GM18909 (cell line): ENCODE measurements around the gene CHRM2.

Experiments used
- ATAC-seq: cut with Tn5 transposase; IDR thresholded peaks from one replicate; pipeline ENCODE4 v1.9.1; 2021; ENCODE audit warnings: mild to moderate bottlenecking; ENCODE audit not compliant: unreplicated experiment, poor library complexity

CHRM2 gene

GRCh38 chr7:137015015-137015414 lies 146.6 kb downstream of the CHRM2 start:
- ATAC-seq = no peak

- ATAC-seq = no peak
Observed at GRCh38 chr7:137017221-137017620, 148.8 kb downstream of the CHRM2 start.

- ATAC-seq = no peak
Observed at GRCh38 chr7:137018468-137018867, 150.0 kb downstream of the CHRM2 start.

GRCh38 chr7:137020351-137020750 lies 151.9 kb downstream of the CHRM2 start:
- no peak for ATAC-seq

- no peak for ATAC-seq
Observed at GRCh38 chr7:137025469-137026175, 157.2 kb downstream of the CHRM2 start.

GRCh38 chr7:137026176-137026500 lies 157.7 kb downstream of the CHRM2 start:
- no peak for ATAC-seq

- no peak for ATAC-seq
Observed at GRCh38 chr7:137032436-137032835, 164.0 kb downstream of the CHRM2 start.

GRCh38 chr7:137036768-137037167 lies 168.3 kb downstream of the CHRM2 start:
- no peak for ATAC-seq

- ATAC-seq = no peak
Observed at GRCh38 chr7:137038706-137039105, 170.3 kb downstream of the CHRM2 start.

GRCh38 chr7:137040745-137041144 lies 172.3 kb downstream of the CHRM2 start:
- ATAC-seq = no peak

- ATAC-seq = no peak
Observed at GRCh38 chr7:137045573-137045972, 177.1 kb downstream of the CHRM2 start.

GRCh38 chr7:137069249-137069963 lies 201.0 kb downstream of the CHRM2 start:
- no peak for ATAC-seq
